HepG2 (cell line): ENCODE results near the gene SART1.
A peak's percentile ranks its signal among the peaks of the same experiment; 100 is the strongest.

ENCODE experiments used
- DPF2 ChIP-seq: sonication (generic); formaldehyde crosslinking; IDR thresholded peaks from 2 replicates; pipeline ENCODE4 v1.4.0; 2020; ENCODE audit warnings: mild to moderate bottlenecking, low read depth, missing genetic modification reagents, borderline replicate concordance
- EP300 ChIP-seq, 3 experiments: sonication (generic) in 1 of 3; formaldehyde crosslinking in 1 of 3; IDR thresholded peaks; 2 replicates each; pipeline versions ENCODE4 v1.5.1 to v1.6.1; 2011 to 2020; ENCODE audit warnings: low read depth in 2 of 3, low read length in 2 of 3, borderline replicate concordance in 1 of 3, improper control_type of control experiment in 1 of 3, mild to moderate bottlenecking in 1 of 3, missing genetic modification reagents in 1 of 3, moderate library complexity in 1 of 3
- GABPA ChIP-seq, 2 experiments: IDR thresholded peaks; 2 replicates each; pipeline ENCODE4 v1.6.1; 2011 to 2016; ENCODE audit warnings: low read depth in 2 of 2, low read length in 1 of 2, missing biosample characterization in 1 of 2, missing genetic modification characterization in 1 of 2
- ISX ChIP-seq: sonication (generic); formaldehyde crosslinking; conservative IDR thresholded peaks from 2 replicates; pipeline ENCODE4 v1.5.0; 2020; ENCODE audit warnings: missing genetic modification reagents
- POLR2A ChIP-seq, 2 experiments: IDR thresholded peaks; 2 replicates each; pipeline ENCODE4 v1.6.1; 2011; ENCODE audit warnings: low read depth in 2 of 2, low read length in 2 of 2, mild to moderate bottlenecking in 1 of 2, moderate library complexity in 1 of 2; ENCODE audit not compliant: insufficient read depth in 1 of 2
- RAD51 ChIP-seq: fragments of 450-650 bp; IDR thresholded peaks from 2 replicates; pipeline ENCODE4 v1.6.1; 2016; ENCODE audit warnings: borderline replicate concordance
- RFX5 ChIP-seq: IDR thresholded peaks from 2 replicates; pipeline ENCODE4 v1.6.1; 2011; ENCODE audit warnings: low read depth, low read length, improper control_type of control experiment
- ZNF432 ChIP-seq: sonication (generic); formaldehyde crosslinking; IDR thresholded peaks from 2 replicates; pipeline ENCODE4 v1.5.0; 2020; ENCODE audit warnings: missing genetic modification reagents, mild to moderate bottlenecking, borderline replicate concordance
- ZNF570 ChIP-seq: sonication (generic); formaldehyde crosslinking; IDR thresholded peaks from 2 replicates; pipeline ENCODE4 v1.4.0; 2020; ENCODE audit warnings: mild to moderate bottlenecking, missing genetic modification reagents, borderline replicate concordance
- TF ChIP-seq, protein P1 (sequence below): sonication (generic); formaldehyde crosslinking; IDR thresholded peaks from 2 replicates; pipeline ENCODE4 v1.8.0; 2022; ENCODE audit warnings: missing genetic modification reagents, mild to moderate bottlenecking, borderline replicate concordance
- TF ChIP-seq, protein P2 (sequence below): sonication (generic); formaldehyde crosslinking; IDR thresholded peaks from 2 replicates; pipeline ENCODE4 v1.5.0; 2020; ENCODE audit warnings: mild to moderate bottlenecking, missing genetic modification reagents, moderate library complexity
- TF ChIP-seq, protein P3 (sequence below): sonication (generic); formaldehyde crosslinking; IDR thresholded peaks from 2 replicates; pipeline ENCODE4 v1.8.0; 2022; ENCODE audit warnings: mild to moderate bottlenecking, missing genetic modification reagents
- TF ChIP-seq, protein P4 (sequence below), 2 experiments: IDR thresholded peaks; 2 replicates each; pipeline ENCODE4 v1.6.1; 2011 to 2012; ENCODE audit warnings: low read length in 2 of 2, borderline replicate concordance in 1 of 2, low read depth in 1 of 2, mild to moderate bottlenecking in 1 of 2, moderate library complexity in 1 of 2

DNA sequence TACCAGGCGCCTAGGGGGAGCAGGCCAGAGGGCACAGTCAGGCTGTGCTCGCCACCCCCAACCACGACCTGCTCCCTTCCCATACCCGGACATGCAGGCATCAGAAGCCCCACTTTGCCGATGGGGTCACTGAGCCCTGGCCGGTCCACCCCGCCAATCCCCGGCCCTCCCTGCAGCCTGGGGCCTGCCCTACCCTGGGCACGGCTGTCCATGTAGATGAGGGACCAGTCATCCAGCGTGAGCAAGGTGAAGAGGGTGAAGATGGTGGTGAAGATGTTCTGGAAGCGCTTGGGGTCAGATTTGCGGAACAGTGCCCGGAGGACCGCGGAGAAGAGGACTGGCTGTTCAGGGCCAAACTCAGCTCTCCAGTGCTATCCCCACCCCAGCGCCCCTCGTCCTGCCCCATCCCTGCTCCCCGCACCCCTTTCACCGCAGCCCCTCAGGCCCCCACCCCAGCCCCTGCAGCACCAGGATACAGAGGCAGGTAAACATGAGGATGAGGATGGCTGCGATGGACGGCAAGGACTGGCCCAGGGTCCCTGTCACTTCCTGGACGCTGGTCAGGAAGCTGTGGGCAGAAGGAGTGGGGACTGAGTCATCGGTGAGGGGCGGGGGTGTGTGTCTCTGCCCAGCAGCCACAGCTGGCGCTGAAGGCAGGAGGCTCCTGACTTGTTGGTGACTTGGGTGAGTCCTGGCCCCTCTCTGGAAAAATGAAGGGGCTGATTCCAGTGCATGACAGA, 59.3 kb downstream of the SART1 start:
- TF ChIP-seq, protein P1, sequence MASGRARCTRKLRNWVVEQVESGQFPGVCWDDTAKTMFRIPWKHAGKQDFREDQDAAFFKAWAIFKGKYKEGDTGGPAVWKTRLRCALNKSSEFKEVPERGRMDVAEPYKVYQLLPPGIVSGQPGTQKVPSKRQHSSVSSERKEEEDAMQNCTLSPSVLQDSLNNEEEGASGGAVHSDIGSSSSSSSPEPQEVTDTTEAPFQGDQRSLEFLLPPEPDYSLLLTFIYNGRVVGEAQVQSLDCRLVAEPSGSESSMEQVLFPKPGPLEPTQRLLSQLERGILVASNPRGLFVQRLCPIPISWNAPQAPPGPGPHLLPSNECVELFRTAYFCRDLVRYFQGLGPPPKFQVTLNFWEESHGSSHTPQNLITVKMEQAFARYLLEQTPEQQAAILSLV: no peak
- TF ChIP-seq GABPA (IDR thresholded peaks at IDR 0.05; ENCODE audit: low read depth, low read length) (peak; percentile 22; the same call in 1 of the 2 replicates), GABPA (CRISPR knock-in tag; IDR thresholded peaks at IDR 0.05; ENCODE audit: low read depth) (peak; percentile 37), POLR2A (IDR thresholded peaks at IDR 0.05; ENCODE audit: insufficient read depth in 1 of 2, low read depth in 2 of 2, low read length in 2 of 2) (no peak), ZNF432 (no peak), DPF2 (CRISPR knock-in tag) (no peak), EP300 (IDR thresholded peaks at IDR 0.05; ENCODE audit: low read depth in 2 of 2, low read length in 2 of 2) (no peak), EP300 (CRISPR knock-in tag; IDR thresholded peaks at IDR 0.05; ENCODE audit: borderline replicate concordance) (no peak), RFX5 (no peak), RAD51 (no peak), ISX (CRISPR knock-in tag) (no peak), ZNF570 (CRISPR knock-in tag) (no peak)
- TF ChIP-seq, protein P2, sequence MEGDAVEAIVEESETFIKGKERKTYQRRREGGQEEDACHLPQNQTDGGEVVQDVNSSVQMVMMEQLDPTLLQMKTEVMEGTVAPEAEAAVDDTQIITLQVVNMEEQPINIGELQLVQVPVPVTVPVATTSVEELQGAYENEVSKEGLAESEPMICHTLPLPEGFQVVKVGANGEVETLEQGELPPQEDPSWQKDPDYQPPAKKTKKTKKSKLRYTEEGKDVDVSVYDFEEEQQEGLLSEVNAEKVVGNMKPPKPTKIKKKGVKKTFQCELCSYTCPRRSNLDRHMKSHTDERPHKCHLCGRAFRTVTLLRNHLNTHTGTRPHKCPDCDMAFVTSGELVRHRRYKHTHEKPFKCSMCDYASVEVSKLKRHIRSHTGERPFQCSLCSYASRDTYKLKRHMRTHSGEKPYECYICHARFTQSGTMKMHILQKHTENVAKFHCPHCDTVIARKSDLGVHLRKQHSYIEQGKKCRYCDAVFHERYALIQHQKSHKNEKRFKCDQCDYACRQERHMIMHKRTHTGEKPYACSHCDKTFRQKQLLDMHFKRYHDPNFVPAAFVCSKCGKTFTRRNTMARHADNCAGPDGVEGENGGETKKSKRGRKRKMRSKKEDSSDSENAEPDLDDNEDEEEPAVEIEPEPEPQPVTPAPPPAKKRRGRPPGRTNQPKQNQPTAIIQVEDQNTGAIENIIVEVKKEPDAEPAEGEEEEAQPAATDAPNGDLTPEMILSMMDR (CRISPR knock-in tag): no peak
- TF ChIP-seq, protein P3, sequence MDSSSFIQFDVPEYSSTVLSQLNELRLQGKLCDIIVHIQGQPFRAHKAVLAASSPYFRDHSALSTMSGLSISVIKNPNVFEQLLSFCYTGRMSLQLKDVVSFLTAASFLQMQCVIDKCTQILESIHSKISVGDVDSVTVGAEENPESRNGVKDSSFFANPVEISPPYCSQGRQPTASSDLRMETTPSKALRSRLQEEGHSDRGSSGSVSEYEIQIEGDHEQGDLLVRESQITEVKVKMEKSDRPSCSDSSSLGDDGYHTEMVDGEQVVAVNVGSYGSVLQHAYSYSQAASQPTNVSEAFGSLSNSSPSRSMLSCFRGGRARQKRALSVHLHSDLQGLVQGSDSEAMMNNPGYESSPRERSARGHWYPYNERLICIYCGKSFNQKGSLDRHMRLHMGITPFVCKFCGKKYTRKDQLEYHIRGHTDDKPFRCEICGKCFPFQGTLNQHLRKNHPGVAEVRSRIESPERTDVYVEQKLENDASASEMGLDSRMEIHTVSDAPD (CRISPR knock-in tag): no peak
- TF ChIP-seq, protein P4, sequence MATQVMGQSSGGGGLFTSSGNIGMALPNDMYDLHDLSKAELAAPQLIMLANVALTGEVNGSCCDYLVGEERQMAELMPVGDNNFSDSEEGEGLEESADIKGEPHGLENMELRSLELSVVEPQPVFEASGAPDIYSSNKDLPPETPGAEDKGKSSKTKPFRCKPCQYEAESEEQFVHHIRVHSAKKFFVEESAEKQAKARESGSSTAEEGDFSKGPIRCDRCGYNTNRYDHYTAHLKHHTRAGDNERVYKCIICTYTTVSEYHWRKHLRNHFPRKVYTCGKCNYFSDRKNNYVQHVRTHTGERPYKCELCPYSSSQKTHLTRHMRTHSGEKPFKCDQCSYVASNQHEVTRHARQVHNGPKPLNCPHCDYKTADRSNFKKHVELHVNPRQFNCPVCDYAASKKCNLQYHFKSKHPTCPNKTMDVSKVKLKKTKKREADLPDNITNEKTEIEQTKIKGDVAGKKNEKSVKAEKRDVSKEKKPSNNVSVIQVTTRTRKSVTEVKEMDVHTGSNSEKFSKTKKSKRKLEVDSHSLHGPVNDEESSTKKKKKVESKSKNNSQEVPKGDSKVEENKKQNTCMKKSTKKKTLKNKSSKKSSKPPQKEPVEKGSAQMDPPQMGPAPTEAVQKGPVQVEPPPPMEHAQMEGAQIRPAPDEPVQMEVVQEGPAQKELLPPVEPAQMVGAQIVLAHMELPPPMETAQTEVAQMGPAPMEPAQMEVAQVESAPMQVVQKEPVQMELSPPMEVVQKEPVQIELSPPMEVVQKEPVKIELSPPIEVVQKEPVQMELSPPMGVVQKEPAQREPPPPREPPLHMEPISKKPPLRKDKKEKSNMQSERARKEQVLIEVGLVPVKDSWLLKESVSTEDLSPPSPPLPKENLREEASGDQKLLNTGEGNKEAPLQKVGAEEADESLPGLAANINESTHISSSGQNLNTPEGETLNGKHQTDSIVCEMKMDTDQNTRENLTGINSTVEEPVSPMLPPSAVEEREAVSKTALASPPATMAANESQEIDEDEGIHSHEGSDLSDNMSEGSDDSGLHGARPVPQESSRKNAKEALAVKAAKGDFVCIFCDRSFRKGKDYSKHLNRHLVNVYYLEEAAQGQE (IDR thresholded peaks at IDR 0.05; ENCODE audit: borderline replicate concordance in 1 of 2, low read depth in 1 of 2, low read length in 2 of 2): no peak
